H1 (cell line): ENCODE data around the gene KRTAP17-1. TPM values are rescaled to one million over a fixed set of nuclear protein-coding genes. Genes with fewer than 3 reads are reported as not detected.

Source experiments
- CTCF ChIA-PET: fragments of 300-600 bp; sonication (Branson Sonifier 250); formaldehyde crosslinking; loops from one replicate; lab custom pipeline; 2021; ENCODE audit not compliant: partially characterized antibody; lab: Charles Lee
- POLR2A ChIA-PET: fragments of 300-600 bp; sonication (Branson Sonifier 250); formaldehyde crosslinking; loops from one replicate; lab custom pipeline; 2021; ENCODE audit warnings: inconsistent platforms; ENCODE audit not compliant: partially characterized antibody; lab: Charles Lee
- DNase-seq, 2 experiments: peaks; one replicate each; pipeline versions ENCODE4 v3.0.0 to v3.0.0-alpha.2; 2010 to 2022; ENCODE audit warnings: low spot score in 2 of 2, low read depth in 1 of 2, mixed read lengths in 1 of 2
- FAIRE-seq: peaks from 2 replicates; lab custom pipeline; 2011; peaks lifted over from hg19 to GRCh38; lab: Jason Lieb, UNC
- H2AFZ ChIP-seq: 2 replicates; pipeline ENCODE4 v1.8.1; 2012; ENCODE audit warnings: low read length, inconsistent platforms
- H2AK5ac ChIP-seq: 2 replicates; pipeline ENCODE4 v1.6.1; 2013; ENCODE audit warnings: low read depth, low read length
- H2BK120ac ChIP-seq: replicated peaks from 2 replicates; pipeline ENCODE3; 2013; ENCODE audit warnings: low read depth, low read length, inconsistent platforms
- H2BK12ac ChIP-seq: 2 replicates; pipeline ENCODE4 v1.6.1; 2013; ENCODE audit warnings: low read depth, low read length
- H2BK15ac ChIP-seq: 2 replicates; pipeline ENCODE4 v1.6.1; 2013; ENCODE audit warnings: low read length
- H2BK20ac ChIP-seq: 2 replicates; pipeline ENCODE4 v1.6.1; 2013; ENCODE audit warnings: low read length
- H2BK5ac ChIP-seq: 2 replicates; pipeline ENCODE4 v1.6.1; 2013; ENCODE audit warnings: low read depth, low read length
- H3K14ac ChIP-seq: 2 replicates; pipeline ENCODE4 v1.6.1; 2013; ENCODE audit warnings: inconsistent platforms; ENCODE audit not compliant: insufficient read length
- H3K18ac ChIP-seq: 2 replicates; pipeline ENCODE4 v1.6.1; 2013; ENCODE audit warnings: low read length; ENCODE audit errors: extremely low read depth
- H3K23ac ChIP-seq: 2 replicates; pipeline ENCODE4 v1.6.1; 2013; ENCODE audit warnings: inconsistent platforms; ENCODE audit not compliant: insufficient read length
- H3K23me2 ChIP-seq: 2 replicates; pipeline ENCODE4 v1.6.1; 2013; ENCODE audit warnings: low read depth, low read length
- H3K27ac ChIP-seq: 2 replicates; pipeline ENCODE4 v1.6.1; 2011; ENCODE audit warnings: low read depth, low read length, inconsistent platforms
- H3K27me3 ChIP-seq, 4 experiments: replicated peaks in 1 of 4; 1 replicate in 1 of 4; 2 replicates in 3 of 4; pipeline versions ENCODE4 v1.6.1 to v1.8.1; 2011 to 2013; ENCODE audit warnings: low read length in 3 of 4, mild to moderate bottlenecking in 3 of 4, inconsistent platforms in 2 of 4, mixed read lengths in 2 of 4, moderate library complexity in 1 of 4; ENCODE audit not compliant: control insufficient read depth in 3 of 4, insufficient read depth in 3 of 4; ENCODE audit errors: extremely low read depth in 1 of 4
- H3K36me3 ChIP-seq, 4 experiments: 2 replicates each; pipeline versions ENCODE4 v1.6.1 to v1.8.1; 2011 to 2013; ENCODE audit warnings: mild to moderate bottlenecking in 4 of 4, low read length in 3 of 4, moderate library complexity in 2 of 4, control low read depth in 1 of 4, inconsistent platforms in 1 of 4; ENCODE audit not compliant: insufficient read depth in 4 of 4, control insufficient read depth in 2 of 4
- H3K4ac ChIP-seq: replicated peaks from 2 replicates; pipeline ENCODE3; 2013; ENCODE audit warnings: low read length, low read depth, mixed read lengths, inconsistent platforms; ENCODE audit not compliant: insufficient read length
- H3K4me1 ChIP-seq, 4 experiments: replicated peaks in 1 of 4; 1 replicate in 1 of 4; 2 replicates in 3 of 4; pipeline versions ENCODE4 v1.6.1 to v1.8.1; 2011 to 2013; ENCODE audit warnings: low read length in 3 of 4, inconsistent platforms in 2 of 4, mixed read lengths in 1 of 4; ENCODE audit not compliant: insufficient read depth in 4 of 4, control insufficient read depth in 3 of 4
- H3K4me2 ChIP-seq, 2 experiments: 2 replicates each; pipeline versions ENCODE4 v1.6.1 to v1.8.1; 2011 to 2013; ENCODE audit warnings: low read depth in 2 of 2, low read length in 2 of 2, control low read depth in 1 of 2, inconsistent platforms in 1 of 2, mild to moderate bottlenecking in 1 of 2; ENCODE audit not compliant: insufficient read depth in 1 of 2
- H3K4me3 ChIP-seq, 4 experiments: fragments of 200-600, 300-600 bp in 1 of 4; sonication (generic), shearing (Covaris generic), sonication (Bioruptor Twin) in 1 of 4; 2 replicates each; pipeline versions ENCODE4 v1.5.1 to v1.8.1; 2011 to 2016; ENCODE audit warnings: low read length in 4 of 4, low read depth in 3 of 4, control low read depth in 2 of 4, inconsistent platforms in 2 of 4, mild to moderate bottlenecking in 2 of 4, mixed read lengths in 1 of 4, moderate library complexity in 1 of 4; ENCODE audit not compliant: insufficient read depth in 2 of 4; ENCODE audit errors: extremely low read depth in 1 of 4
- H3K56ac ChIP-seq: replicated peaks from 2 replicates; pipeline ENCODE3; 2013; ENCODE audit warnings: low read depth, mild to moderate bottlenecking, mixed read lengths, low read length, inconsistent platforms; ENCODE audit not compliant: insufficient read length
- H3K79me1 ChIP-seq: 2 replicates; pipeline ENCODE4 v1.6.1; 2013; ENCODE audit warnings: low read depth, low read length, control low read depth
- H3K79me2 ChIP-seq, 2 experiments: 2 replicates each; pipeline versions ENCODE4 v1.6.1 to v1.8.1; 2012 to 2013; ENCODE audit warnings: low read length in 2 of 2, mild to moderate bottlenecking in 2 of 2, inconsistent platforms in 1 of 2; ENCODE audit not compliant: insufficient read depth in 2 of 2, control insufficient read depth in 1 of 2
- H3K9ac ChIP-seq, 4 experiments: replicated peaks in 1 of 4; 1 replicate in 1 of 4; 2 replicates in 3 of 4; pipeline versions ENCODE4 v1.6.1 to v1.8.1; 2011 to 2013; ENCODE audit warnings: low read depth in 3 of 4, low read length in 3 of 4, control low read depth in 2 of 4, mild to moderate bottlenecking in 2 of 4, moderate library complexity in 2 of 4, inconsistent platforms in 1 of 4; ENCODE audit errors: extremely low read depth in 1 of 4
- H3K9me3 ChIP-seq, 2 experiments: 2 replicates each; pipeline versions ENCODE4 v1.6.1 to v1.8.1; 2012 to 2013; ENCODE audit warnings: mild to moderate bottlenecking in 2 of 2, moderate library complexity in 2 of 2, control low read depth in 1 of 2, inconsistent platforms in 1 of 2, low read depth in 1 of 2, low read length in 1 of 2, mixed read lengths in 1 of 2; ENCODE audit not compliant: insufficient read depth in 2 of 2
- H4K20me1 ChIP-seq, 2 experiments: replicated peaks in 1 of 2; 2 replicates each; pipeline versions ENCODE3 to v1.8.1; 2011 to 2013; ENCODE audit warnings: inconsistent platforms in 2 of 2, low read length in 2 of 2, mild to moderate bottlenecking in 1 of 2; ENCODE audit not compliant: insufficient read depth in 2 of 2, control insufficient read depth in 1 of 2
- H4K5ac ChIP-seq: 2 replicates; pipeline ENCODE4 v1.6.1; 2013; ENCODE audit warnings: low read length, low read depth, mixed read lengths, inconsistent platforms; ENCODE audit not compliant: insufficient read length
- H4K8ac ChIP-seq: 2 replicates; pipeline ENCODE4 v1.8.0; 2013; ENCODE audit warnings: mild to moderate bottlenecking, moderate library complexity, low read length, inconsistent platforms; ENCODE audit not compliant: insufficient read depth; ENCODE audit errors: extremely low read depth
- H4K91ac ChIP-seq: replicated peaks from 2 replicates; pipeline ENCODE3; 2013; ENCODE audit warnings: low read length, mixed read lengths, inconsistent platforms; ENCODE audit not compliant: insufficient read length
- GTF2F1 ChIP-seq: IDR thresholded peaks from 2 replicates; pipeline ENCODE4 v1.6.1; 2012; ENCODE audit warnings: low read depth, low read length, improper control_type of control experiment, borderline replicate concordance
- RAD21 ChIP-seq, 2 experiments: IDR thresholded peaks in 1 of 2; conservative IDR thresholded peaks in 1 of 2; 2 replicates each; pipeline ENCODE4 v1.6.1; 2011; ENCODE audit warnings: low read depth in 2 of 2, low read length in 2 of 2, improper control_type of control experiment in 1 of 2, inconsistent platforms in 1 of 2, mild to moderate bottlenecking in 1 of 2, moderate library complexity in 1 of 2
- WGBS, 2 experiments: shearing (Covaris generic) in 1 of 2; methylation state at CpG; one replicate each; pipeline versions ENCODE4 v1.1.6 to v1.1.7; 2013 to 2015; ENCODE audit warnings: low lambda C conversion rate in 2 of 2, mixed read lengths in 2 of 2, inconsistent platforms in 1 of 2, low coverage in 1 of 2, missing lambda C conversion rate in 1 of 2; ENCODE audit not compliant: insufficient replicate concordance in 2 of 2, insufficient coverage in 1 of 2, insufficient read length in 1 of 2; ENCODE audit errors: extremely low coverage in 1 of 2, missing lambda C conversion rate in 1 of 2; 5-methylcytosine and 5-hydroxymethylcytosine counted together
- polyA plus RNA-seq, 7 experiments: library from polyadenylated mRNA; depleted of rRNA in 3 of 7; stranded (reverse) in 5 of 7; unstranded in 2 of 7; fragments of >200 nt in 5 of 7; fragments of 200-250 nt in 2 of 7; gene quantifications; 1 replicate in 5 of 7; 2 replicates in 1 of 7; 4 replicates in 1 of 7; pipeline versions ENCODE4 v1.2.1 to v1.2.3, GENCODE V29; 2011 to 2013; ENCODE audit warnings: missing spikeins in 2 of 7, mixed read lengths in 2 of 7
- total RNA-seq: library from RNA; stranded (reverse); fragmentation: NEBNext Ultra II Directional; extraction: Animal tissue kit (Norgen Biotek cat#: 25700); gene quantifications from 2 replicates; pipeline ENCODE4 v1.2.1, GENCODE V29; 2021
- TF ChIP-seq, protein P1 (sequence below), 3 experiments: IDR thresholded peaks; 1 replicate in 2 of 3; 2 replicates in 1 of 3; pipeline versions ENCODE4 v1.5.1 to v1.6.1; 2011; ENCODE audit warnings: low read length in 3 of 3, mild to moderate bottlenecking in 3 of 3, inconsistent platforms in 2 of 3, low read depth in 1 of 3, moderate library complexity in 1 of 3; ENCODE audit not compliant: insufficient read depth in 1 of 3; ENCODE audit errors: control extremely low read depth in 1 of 3

Gene KRTAP17-1
- total and polyA plus RNA-seq, 2 of the 8 experiments (the other 6 are each of a cell fraction or from before 2014, with no cell fraction given): not detected

DNA sequence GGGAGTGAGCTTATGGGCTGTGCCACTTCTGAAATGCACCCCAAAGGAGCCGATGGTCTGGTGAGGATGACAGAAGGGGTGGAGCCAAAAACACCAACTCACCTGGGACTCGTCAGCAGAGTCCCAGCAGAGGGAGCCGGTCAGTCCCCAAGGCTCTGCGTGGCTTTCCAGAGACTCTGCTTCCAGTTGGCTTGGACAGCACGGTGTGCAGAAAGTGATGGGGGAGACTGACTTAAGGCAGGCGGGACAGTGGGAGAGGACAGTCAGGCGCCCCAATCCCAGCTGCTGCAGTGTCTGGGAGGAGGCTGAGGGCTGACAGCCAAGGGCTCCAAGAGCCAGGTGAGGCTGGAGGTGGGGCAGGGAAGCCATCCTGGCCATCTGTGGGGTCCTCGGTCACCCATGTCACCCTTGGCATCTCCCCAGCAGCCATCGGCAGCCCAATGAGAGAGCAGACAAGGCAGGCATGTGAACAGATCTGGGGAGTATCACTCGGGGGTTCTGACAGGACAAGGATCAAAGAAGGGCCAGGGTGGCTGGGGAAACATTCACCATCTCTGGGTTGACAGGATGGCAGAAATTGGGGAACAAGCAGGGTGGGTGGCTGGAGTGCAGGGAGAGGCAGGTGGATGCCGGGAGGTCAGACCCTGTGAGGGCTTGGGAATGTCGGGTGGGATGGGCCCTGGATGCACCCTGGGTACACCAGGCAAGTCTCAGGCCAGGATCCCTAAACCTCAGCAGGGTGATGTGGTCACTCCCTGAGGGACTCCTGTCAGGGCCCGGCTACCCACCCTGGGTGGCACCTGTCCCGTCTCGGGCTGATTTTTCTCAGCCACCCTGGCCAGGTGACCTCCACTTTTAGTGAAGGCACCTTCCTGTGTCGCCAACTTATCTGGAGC lies 8.9 kb upstream of the KRTAP17-1 start:
- no peak overlapping the region for H2BK20ac ChIP-seq
- H4K5ac ChIP-seq: no peak overlapping the region
- no peak overlapping the region for H3K4me3 ChIP-seq
- no peak overlapping the region for H3K18ac ChIP-seq
- no peak overlapping the region for H3K56ac ChIP-seq
- 0 out of 4 replicates have a peak, but pooled peaks cover 0 to 5% of the 10 kb centered on the region in 2 experiments for H3K9me3 ChIP-seq
- H2BK15ac ChIP-seq: no peak overlapping the region
- H3K14ac ChIP-seq: no peak overlapping the region
- ChIA-PET CTCF (interaction anchor here (0.7 to 3.7 kb wide), 16 partner anchors 8 to 410 kb away, joined by 3 to 31 read pairs (median 3); no protein-coding TSS in a partner anchor), POLR2A (no interaction called here)
- no peak overlapping the region for H3K4me2 ChIP-seq
- H3K4ac ChIP-seq: no peak overlapping the region
- H2BK12ac ChIP-seq: 0 out of 2 replicates have a peak overlapping the region, but pooled peaks have one; percentile 27
- no peaks in the 10 kb centered on the region for H3K79me2 ChIP-seq
- H3K23me2 ChIP-seq: no peaks in the 10 kb centered on the region
- H3K27me3 ChIP-seq: no peaks in the 10 kb centered on the region
- no peak overlapping the region for H3K27ac ChIP-seq
- no peaks in the 10 kb centered on the region; a peak in 1 of 7 replicates for H3K4me1 ChIP-seq
- no peak overlapping the region for H3K9ac ChIP-seq
- H3K79me1 ChIP-seq: no peaks in the 10 kb centered on the region
- H4K20me1 ChIP-seq: no peaks in the 10 kb centered on the region
- 75% methylated on average over 16 of the region's 16 CpGs; no CpG with 5 or more reads in 1 of the 2 experiments for WGBS, 2 experiments
- FAIRE-seq: peak; percentile 7
- no peak overlapping the region for H2BK5ac ChIP-seq
- no peak overlapping the region for H4K91ac ChIP-seq
- no peak overlapping the region for H2BK120ac ChIP-seq
- no peak overlapping the region for H2AFZ ChIP-seq
- H3K36me3 ChIP-seq: no peaks in the 10 kb centered on the region
- H2AK5ac ChIP-seq: no peak overlapping the region
- H3K23ac ChIP-seq: no peak overlapping the region
- DNase-seq: peak; percentile 10 to 61
- TF ChIP-seq GTF2F1: no peak
- TF ChIP-seq RAD21 (IDR thresholded peaks at IDR 0.05 in 1 of 2, conservative IDR thresholded peaks at IDR 0.05 in 1 of 2; ENCODE audit: low read depth in 2 of 2, low read length in 2 of 2): peak; percentile 60 to 78
- TF ChIP-seq, protein P1, sequence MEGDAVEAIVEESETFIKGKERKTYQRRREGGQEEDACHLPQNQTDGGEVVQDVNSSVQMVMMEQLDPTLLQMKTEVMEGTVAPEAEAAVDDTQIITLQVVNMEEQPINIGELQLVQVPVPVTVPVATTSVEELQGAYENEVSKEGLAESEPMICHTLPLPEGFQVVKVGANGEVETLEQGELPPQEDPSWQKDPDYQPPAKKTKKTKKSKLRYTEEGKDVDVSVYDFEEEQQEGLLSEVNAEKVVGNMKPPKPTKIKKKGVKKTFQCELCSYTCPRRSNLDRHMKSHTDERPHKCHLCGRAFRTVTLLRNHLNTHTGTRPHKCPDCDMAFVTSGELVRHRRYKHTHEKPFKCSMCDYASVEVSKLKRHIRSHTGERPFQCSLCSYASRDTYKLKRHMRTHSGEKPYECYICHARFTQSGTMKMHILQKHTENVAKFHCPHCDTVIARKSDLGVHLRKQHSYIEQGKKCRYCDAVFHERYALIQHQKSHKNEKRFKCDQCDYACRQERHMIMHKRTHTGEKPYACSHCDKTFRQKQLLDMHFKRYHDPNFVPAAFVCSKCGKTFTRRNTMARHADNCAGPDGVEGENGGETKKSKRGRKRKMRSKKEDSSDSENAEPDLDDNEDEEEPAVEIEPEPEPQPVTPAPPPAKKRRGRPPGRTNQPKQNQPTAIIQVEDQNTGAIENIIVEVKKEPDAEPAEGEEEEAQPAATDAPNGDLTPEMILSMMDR (IDR thresholded peaks at IDR 0.05; ENCODE audit: control extremely low read depth in 1 of 3, insufficient read depth in 1 of 3, low read depth in 1 of 3, low read length in 3 of 3): peak; percentile 69 to 75 (median 69)
- TF ChIP-seq, all 59 proteins: peak for 2
- H4K8ac ChIP-seq: peak overlapping the region; percentile 53; the same call in 1 of the 2 replicates
